ENCODE measurements around the gene MYO1D.

DNA sequence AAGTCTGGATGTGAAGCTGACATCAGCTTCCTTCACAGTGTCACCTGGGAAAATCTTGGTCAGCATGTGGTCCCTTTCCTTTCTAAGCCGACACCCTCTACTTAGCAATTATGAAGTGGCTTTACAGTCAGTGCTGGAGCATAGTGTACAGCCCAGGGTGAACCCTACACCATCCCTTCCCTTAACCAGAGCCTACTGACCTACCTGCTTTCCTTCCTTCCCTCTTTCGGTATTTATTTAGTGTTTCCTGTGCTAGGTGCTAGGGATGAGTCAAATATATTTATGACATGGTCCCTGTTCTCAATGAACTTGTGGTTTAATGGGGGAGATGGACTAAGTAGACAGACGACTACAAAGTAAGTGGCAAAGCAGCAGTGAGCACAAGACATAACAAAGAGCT, 312.6 kb downstream of the MYO1D start:
- TF ChIP-seq, protein P1, sequence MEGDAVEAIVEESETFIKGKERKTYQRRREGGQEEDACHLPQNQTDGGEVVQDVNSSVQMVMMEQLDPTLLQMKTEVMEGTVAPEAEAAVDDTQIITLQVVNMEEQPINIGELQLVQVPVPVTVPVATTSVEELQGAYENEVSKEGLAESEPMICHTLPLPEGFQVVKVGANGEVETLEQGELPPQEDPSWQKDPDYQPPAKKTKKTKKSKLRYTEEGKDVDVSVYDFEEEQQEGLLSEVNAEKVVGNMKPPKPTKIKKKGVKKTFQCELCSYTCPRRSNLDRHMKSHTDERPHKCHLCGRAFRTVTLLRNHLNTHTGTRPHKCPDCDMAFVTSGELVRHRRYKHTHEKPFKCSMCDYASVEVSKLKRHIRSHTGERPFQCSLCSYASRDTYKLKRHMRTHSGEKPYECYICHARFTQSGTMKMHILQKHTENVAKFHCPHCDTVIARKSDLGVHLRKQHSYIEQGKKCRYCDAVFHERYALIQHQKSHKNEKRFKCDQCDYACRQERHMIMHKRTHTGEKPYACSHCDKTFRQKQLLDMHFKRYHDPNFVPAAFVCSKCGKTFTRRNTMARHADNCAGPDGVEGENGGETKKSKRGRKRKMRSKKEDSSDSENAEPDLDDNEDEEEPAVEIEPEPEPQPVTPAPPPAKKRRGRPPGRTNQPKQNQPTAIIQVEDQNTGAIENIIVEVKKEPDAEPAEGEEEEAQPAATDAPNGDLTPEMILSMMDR (IDR thresholded peaks at IDR 0.05), result no peak
- TF ChIP-seq POLR2A (IDR thresholded peaks at IDR 0.05), result no peak
- TF ChIP-seq POLR2AphosphoS5 (IDR thresholded peaks at IDR 0.05), result no peak

Measured in suprapubic skin (tissue), 4 donors.